Endodermal cell (in vitro differentiated cells): ENCODE results near the gene SH3BP4. TPM values are rescaled to one million over a fixed set of nuclear protein-coding genes. Genes with fewer than 3 reads are reported as not detected.

Source experiments
- DNase-seq: peaks from one replicate; pipeline ENCODE4 v3.0.0-alpha.2; 2017
- H3K27ac ChIP-seq: 2 replicates; pipeline ENCODE4 v1.5.1; 2013; ENCODE audit warnings: mild to moderate bottlenecking, low read depth, low read length, moderate library complexity
- H3K27me3 ChIP-seq: 2 replicates; pipeline ENCODE4 v1.6.1; 2013; ENCODE audit warnings: mild to moderate bottlenecking, low read length, moderate library complexity; ENCODE audit not compliant: insufficient read depth, control insufficient read depth, poor library complexity, severe bottlenecking
- H3K36me3 ChIP-seq: 2 replicates; pipeline ENCODE4 v1.7.0; 2013; ENCODE audit warnings: mild to moderate bottlenecking, low read length, moderate library complexity; ENCODE audit not compliant: control insufficient read depth, insufficient read depth
- H3K4me1 ChIP-seq: one replicate; pipeline ENCODE4 v1.7.0; 2013; ENCODE audit warnings: low read length; ENCODE audit not compliant: control insufficient read depth, insufficient read depth
- H3K4me3 ChIP-seq: 2 replicates; pipeline ENCODE4 v1.5.1; 2013; ENCODE audit warnings: mild to moderate bottlenecking, low read length, moderate library complexity
- H3K9ac ChIP-seq: 2 replicates; pipeline ENCODE4 v1.6.1; 2013; ENCODE audit warnings: mild to moderate bottlenecking, low read length, moderate library complexity; ENCODE audit not compliant: poor library complexity, severe bottlenecking; ENCODE audit errors: extremely low read depth
- H3K9me3 ChIP-seq: 2 replicates; pipeline ENCODE4 v1.6.1; 2013; ENCODE audit warnings: mild to moderate bottlenecking, low read length, moderate library complexity; ENCODE audit not compliant: control insufficient read depth
- H3K27ac Mint-ChIP-seq: 2 replicates; pipeline ENCODE4 v1.8.0; 2020; ENCODE audit warnings: mixed read lengths
- H3K27me3 Mint-ChIP-seq: 2 replicates; pipeline ENCODE4 v1.8.0; 2021; ENCODE audit warnings: mild to moderate bottlenecking, mixed read lengths; ENCODE audit not compliant: insufficient read depth
- H3K36me3 Mint-ChIP-seq: 2 replicates; pipeline ENCODE4 v1.8.0; 2020; ENCODE audit warnings: low read depth, mixed read lengths
- H3K4me1 Mint-ChIP-seq: 2 replicates; pipeline ENCODE4 v1.8.0; 2020; ENCODE audit warnings: mixed read lengths
- H3K4me3 Mint-ChIP-seq: 2 replicates; pipeline ENCODE4 v1.8.0; 2020; ENCODE audit warnings: mild to moderate bottlenecking, moderate library complexity, mixed read lengths
- H3K9me3 Mint-ChIP-seq: 2 replicates; pipeline ENCODE4 v1.8.0; 2020; ENCODE audit warnings: mild to moderate bottlenecking, mixed read lengths
- WGBS, 2 experiments: methylation state at CpG; one replicate each; pipeline versions ENCODE4 v1.1.5 to v1.1.7; 2013; ENCODE audit warnings: missing lambda C conversion rate in 2 of 2, mixed read lengths in 1 of 2; ENCODE audit not compliant: insufficient coverage in 1 of 2, insufficient read length in 1 of 2; 5-methylcytosine and 5-hydroxymethylcytosine counted together
- total RNA-seq, 2 donors: library from RNA; stranded (reverse); fragmentation: NEBNext Ultra II Directional in 1 of 2; extraction: Animal tissue kit (Norgen Biotek cat#: 25700) in 1 of 2; gene quantifications; 2 replicates in 1 of 2; 3 replicates in 1 of 2; pipeline ENCODE4 v1.2.1, GENCODE V29; 2021
- TF ChIP-seq, protein P1 (sequence below): fragments of 200-600 bp; sonication (generic); conservative IDR thresholded peaks from 2 replicates; pipeline ENCODE4 v1.5.0; 2021; ENCODE audit warnings: antibody characterized with exemption, mild to moderate bottlenecking

The SH3BP4 gene
- total RNA-seq, 2 donors from 2014 or later: 49.1 to 53.4 TPM

DNA sequence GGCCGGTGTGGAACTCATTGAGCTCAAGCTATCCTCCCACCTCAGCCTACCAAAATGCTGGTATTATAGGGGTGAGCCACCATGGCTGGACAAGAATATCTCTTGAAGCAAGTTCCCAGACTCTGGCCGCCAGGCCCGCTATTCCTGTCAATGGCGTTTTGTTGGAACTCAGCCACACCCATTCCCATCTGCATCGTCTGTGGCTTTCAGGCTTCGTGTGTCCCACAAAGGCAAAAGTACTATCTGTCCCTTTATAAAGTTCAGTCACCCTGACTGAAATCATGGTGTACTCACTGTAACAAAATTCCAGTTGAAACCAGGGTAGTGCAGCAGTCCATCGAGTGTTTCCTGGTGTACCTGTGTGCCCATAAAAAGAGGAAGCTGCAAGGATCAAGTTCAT lies 96.7 kb downstream of the SH3BP4 start:
- peak; percentile 20 for DNase-seq
- no peaks in the 10 kb centered on the region for H3K4me1 Mint-ChIP-seq
- H3K4me1 ChIP-seq: no peaks in the 10 kb centered on the region
- peaks cover 78% of the 10 kb centered on the region for H3K36me3 Mint-ChIP-seq
- no peaks in the 10 kb centered on the region for H3K9me3 Mint-ChIP-seq
- H3K9ac ChIP-seq: no peak overlapping the region
- H3K4me3 ChIP-seq: no peak overlapping the region
- 96 to 98% methylated on average over 6 to 7 of the region's 7 CpGs for WGBS, 2 experiments
- no peaks in the 10 kb centered on the region for H3K27me3 ChIP-seq
- no peaks in the 10 kb centered on the region for H3K27me3 Mint-ChIP-seq
- no peaks in the 10 kb centered on the region for H3K9me3 ChIP-seq
- TF ChIP-seq, protein P1, sequence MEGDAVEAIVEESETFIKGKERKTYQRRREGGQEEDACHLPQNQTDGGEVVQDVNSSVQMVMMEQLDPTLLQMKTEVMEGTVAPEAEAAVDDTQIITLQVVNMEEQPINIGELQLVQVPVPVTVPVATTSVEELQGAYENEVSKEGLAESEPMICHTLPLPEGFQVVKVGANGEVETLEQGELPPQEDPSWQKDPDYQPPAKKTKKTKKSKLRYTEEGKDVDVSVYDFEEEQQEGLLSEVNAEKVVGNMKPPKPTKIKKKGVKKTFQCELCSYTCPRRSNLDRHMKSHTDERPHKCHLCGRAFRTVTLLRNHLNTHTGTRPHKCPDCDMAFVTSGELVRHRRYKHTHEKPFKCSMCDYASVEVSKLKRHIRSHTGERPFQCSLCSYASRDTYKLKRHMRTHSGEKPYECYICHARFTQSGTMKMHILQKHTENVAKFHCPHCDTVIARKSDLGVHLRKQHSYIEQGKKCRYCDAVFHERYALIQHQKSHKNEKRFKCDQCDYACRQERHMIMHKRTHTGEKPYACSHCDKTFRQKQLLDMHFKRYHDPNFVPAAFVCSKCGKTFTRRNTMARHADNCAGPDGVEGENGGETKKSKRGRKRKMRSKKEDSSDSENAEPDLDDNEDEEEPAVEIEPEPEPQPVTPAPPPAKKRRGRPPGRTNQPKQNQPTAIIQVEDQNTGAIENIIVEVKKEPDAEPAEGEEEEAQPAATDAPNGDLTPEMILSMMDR: no peak
- H3K4me3 Mint-ChIP-seq: no peak overlapping the region
- H3K27ac Mint-ChIP-seq: no peak overlapping the region
- no peak overlapping the region for H3K27ac ChIP-seq
- peaks cover 68% of the 10 kb centered on the region for H3K36me3 ChIP-seq

- no peaks in the 10 kb centered on the region for H3K4me1 Mint-ChIP-seq
- DNase-seq: peak; percentile 32
- Histone ChIP-seq H3K4me1 (no peaks in the 10 kb centered on the region), H3K36me3 (peaks cover 67% of the 10 kb centered on the region), H3K9me3 (no peaks in the 10 kb centered on the region), H3K4me3 (no peak overlapping the region), H3K27me3 (no peaks in the 10 kb centered on the region), H3K9ac (no peak overlapping the region), H3K27ac (no peak overlapping the region)
- TF ChIP-seq, protein P1: no peak
- whole genome bisulfite sequencing, 2 experiments: 93 to 98% methylated on average over 6 of the region's 6 CpGs
- H3K4me3 Mint-ChIP-seq: no peak overlapping the region
- H3K9me3 Mint-ChIP-seq: no peaks in the 10 kb centered on the region
- H3K27me3 Mint-ChIP-seq: no peaks in the 10 kb centered on the region
- peak overlapping the region; percentile 70 for H3K27ac Mint-ChIP-seq
- peaks cover 76% of the 10 kb centered on the region for H3K36me3 Mint-ChIP-seq
These were observed 97.3 kb downstream of the SH3BP4 start for GRCh38 chr2:235049069-235049468.

DNA sequence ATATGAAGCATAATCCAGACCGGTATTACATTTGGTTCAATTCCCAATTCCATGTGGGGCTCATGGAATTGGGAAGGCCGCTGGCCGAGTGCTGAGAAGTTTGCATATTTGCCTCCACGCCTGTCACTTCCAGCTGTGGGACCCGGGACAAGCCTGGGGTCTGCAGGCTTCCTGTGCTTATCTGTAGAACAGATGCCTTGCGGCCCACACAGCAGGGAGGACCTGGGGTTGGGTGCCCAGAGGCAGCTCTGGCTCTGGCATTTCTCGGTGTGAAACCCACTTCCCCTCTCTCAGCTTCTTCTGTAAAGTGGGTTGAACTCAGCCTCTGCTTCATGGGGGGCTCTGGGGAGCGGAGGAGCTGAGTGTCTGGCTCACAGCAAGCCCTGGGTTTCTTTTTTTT lies 97.9 kb downstream of the SH3BP4 start:
- Histone ChIP-seq H3K4me3 (no peak overlapping the region), H3K9me3 (no peaks in the 10 kb centered on the region), H3K27ac (no peak overlapping the region), H3K4me1 (no peaks in the 10 kb centered on the region), H3K27me3 (no peaks in the 10 kb centered on the region), H3K36me3 (peaks cover 67% of the 10 kb centered on the region), H3K9ac (no peak overlapping the region)
- TF ChIP-seq, protein P1: no peak
- Mint-ChIP-seq H3K27me3 (no peaks in the 10 kb centered on the region), H3K4me1 (no peaks in the 10 kb centered on the region), H3K27ac (no peak overlapping the region), H3K4me3 (no peak overlapping the region), H3K36me3 (peaks cover 74% of the 10 kb centered on the region), H3K9me3 (no peaks in the 10 kb centered on the region)
- 97 to 100% methylated on average over 7 to 8 of the region's 8 CpGs for WGBS, 2 experiments
- DNase-seq: peak; percentile 33
